HG02588 (cell line): ENCODE results near the gene CYP3A5.

Experiments used
- ATAC-seq: cut with Tn5 transposase; IDR thresholded peaks from one replicate; pipeline ENCODE4 v1.9.1; 2021; ENCODE audit warnings: mild to moderate bottlenecking, moderate library complexity; ENCODE audit not compliant: unreplicated experiment

The CYP3A5 gene

GRCh38 chr7:99616359-99617191 lies 63.2 kb downstream of the CYP3A5 start, which contains the start of gene ZSCAN25:
Gene ZSCAN25, plus strand, starts transcription at chr7:99616946. Its CDS starts 2,661 bp downstream, at chr7:99619607.
- ATAC-seq: peak; percentile 94

GRCh38 chr7:99615989-99616358 lies 63.8 kb downstream of the CYP3A5 start:
- no peak for ATAC-seq

GRCh38 chr7:99614495-99614894 lies 65.3 kb downstream of the CYP3A5 start:
- no peak for ATAC-seq

GRCh38 chr7:99607548-99607947 lies 72.2 kb downstream of the CYP3A5 start:
- ATAC-seq: no peak

GRCh38 chr7:99606531-99606930 lies 73.3 kb downstream of the CYP3A5 start:
- no peak for ATAC-seq

GRCh38 chr7:99605527-99605926 lies 74.3 kb downstream of the CYP3A5 start:
- ATAC-seq: no peak

GRCh38 chr7:99601656-99602310 lies 78.0 kb downstream of the CYP3A5 start:
- no peak for ATAC-seq

- ATAC-seq: no peak
Measured at GRCh38 chr7:99599836-99600235, 80.0 kb downstream of the CYP3A5 start.
